GM19397 (cell line): ENCODE data around the gene SIK1.
"Not testable (repeated sequence)": the region's sequence is repeated elsewhere in the genome, so short reads cannot be mapped to it uniquely, and the experiment has no call there.

ENCODE experiments used
- ATAC-seq: cut with Tn5 transposase; IDR thresholded peaks from one replicate; pipeline ENCODE4 v1.9.1; 2021; ENCODE audit warnings: mild to moderate bottlenecking, moderate library complexity; ENCODE audit not compliant: unreplicated experiment

Gene SIK1

GRCh38 chr21:43426404-43427241 lies at the start of gene SIK1:
Gene SIK1, minus strand, starts transcription at chr21:43427131. Its CDS starts 953 bp downstream, at chr21:43426178.
- ATAC-seq = not testable (repeated sequence)

- not testable (repeated sequence) for ATAC-seq
Observed at GRCh38 chr21:43471597-43472242, 44.8 kb upstream of the SIK1 start.

- ATAC-seq = not testable (repeated sequence)
Observed at GRCh38 chr21:43469719-43470458, 43.0 kb upstream of the SIK1 start.

GRCh38 chr21:43467785-43468184 lies 40.9 kb upstream of the SIK1 start:
- no peak for ATAC-seq

- ATAC-seq = not testable (repeated sequence)
Observed at GRCh38 chr21:43465159-43465558, 38.2 kb upstream of the SIK1 start.

GRCh38 chr21:43463498-43464261 lies 36.7 kb upstream of the SIK1 start:
- ATAC-seq = not testable (repeated sequence)

- ATAC-seq = not testable (repeated sequence)
Observed at GRCh38 chr21:43462932-43463331, 36.0 kb upstream of the SIK1 start.

- not testable (repeated sequence) for ATAC-seq
Observed at GRCh38 chr21:43460475-43460874, 33.5 kb upstream of the SIK1 start.

GRCh38 chr21:43458995-43459394 lies 32.1 kb upstream of the SIK1 start:
- not testable (repeated sequence) for ATAC-seq

GRCh38 chr21:43456616-43457314 lies 29.8 kb upstream of the SIK1 start:
- not testable (repeated sequence) for ATAC-seq

GRCh38 chr21:43455717-43456116 lies 28.8 kb upstream of the SIK1 start:
- ATAC-seq = not testable (repeated sequence)

GRCh38 chr21:43454176-43454575 lies 27.2 kb upstream of the SIK1 start:
- not testable (repeated sequence) for ATAC-seq

GRCh38 chr21:43451850-43452249 lies 24.9 kb upstream of the SIK1 start:
- ATAC-seq = not testable (repeated sequence)

GRCh38 chr21:43450287-43450686 lies 23.4 kb upstream of the SIK1 start:
- not testable (repeated sequence) for ATAC-seq

GRCh38 chr21:43447353-43447977 lies 20.5 kb upstream of the SIK1 start:
- ATAC-seq = not testable (repeated sequence)

GRCh38 chr21:43446277-43446932 lies 19.5 kb upstream of the SIK1 start:
- not testable (repeated sequence) for ATAC-seq

- ATAC-seq = not testable (repeated sequence)
Observed at GRCh38 chr21:43444524-43444923, 17.6 kb upstream of the SIK1 start.

- ATAC-seq = not testable (repeated sequence)
Observed at GRCh38 chr21:43442571-43442970, 15.6 kb upstream of the SIK1 start.
